Measurements from ENCODE around the gene SLAIN1.

- no peak for TF ChIP-seq CTCF (IDR thresholded peaks at IDR 0.05)
- TF ChIP-seq POLR2AphosphoS5 (IDR thresholded peaks at IDR 0.05): no peak
- TF ChIP-seq POLR2A (IDR thresholded peaks at IDR 0.05): no peak
- TF ChIP-seq EP300 (IDR thresholded peaks at IDR 0.05): no peak
These were observed 5.9 kb downstream of the SLAIN1 start for GRCh38 chr13:77703408-77703807.

All from suprapubic skin (tissue), 4 donors.